Measurements from ENCODE around the gene HRH2.

HRH2 gene

GRCh38 chr5:175666216-175666615, 8.3 kb downstream of the HRH2 start:
- TF ChIP-seq CTCF (IDR thresholded peaks at IDR 0.05; ENCODE audit: low read depth, low read length) = no peak
- no peak for DNase-seq (ENCODE audit: extremely low read depth, low read depth)

GRCh38 chr5:175668006-175668405, 10.1 kb downstream of the HRH2 start:
- no peak for DNase-seq (ENCODE audit: extremely low read depth, low read depth)
- TF ChIP-seq CTCF (IDR thresholded peaks at IDR 0.05; ENCODE audit: low read depth, low read length) = no peak

DNA sequence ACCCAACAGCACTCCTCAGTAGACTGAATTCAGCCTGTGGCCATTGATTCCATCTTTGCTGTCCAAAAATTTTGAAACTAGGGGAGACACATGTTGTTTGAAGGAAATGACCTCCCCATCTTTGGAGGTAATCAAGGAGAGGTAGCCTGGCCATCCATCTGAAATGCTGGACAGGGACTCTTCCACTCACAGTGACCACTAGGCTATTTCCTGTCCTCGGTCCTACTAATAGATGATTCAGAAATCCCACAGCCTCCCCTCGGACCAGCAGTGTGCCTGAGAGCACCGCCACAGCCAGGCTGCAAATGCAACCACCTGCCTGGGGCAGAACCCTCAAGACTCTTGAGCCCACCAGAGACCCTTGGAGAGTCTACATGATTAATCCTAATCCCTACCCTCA, 12.5 kb downstream of the HRH2 start:
- no peak for DNase-seq (ENCODE audit: extremely low read depth, low read depth)

DNA sequence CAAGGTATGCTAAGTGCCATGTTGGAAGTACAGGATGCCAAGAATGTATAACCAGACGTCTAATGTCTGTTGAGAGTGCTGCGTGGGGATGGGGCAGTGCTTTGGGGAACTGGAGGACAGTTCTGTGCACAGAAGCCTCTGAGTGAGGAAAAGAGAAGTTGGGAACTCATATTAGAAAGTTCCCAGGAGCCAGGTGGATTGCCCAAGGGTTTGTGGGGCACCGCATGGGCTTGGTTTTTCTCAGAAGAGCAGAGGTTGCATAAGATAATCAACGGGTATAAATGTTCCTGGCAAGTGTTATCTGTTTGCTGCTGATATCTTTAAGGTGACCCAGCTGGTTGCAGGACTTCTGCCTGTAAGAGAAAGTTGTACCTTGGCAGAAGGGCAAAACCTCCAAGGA, 13.1 kb downstream of the HRH2 start:
- no peak for DNase-seq (ENCODE audit: extremely low read depth, low read depth)
- TF ChIP-seq CTCF (IDR thresholded peaks at IDR 0.05; ENCODE audit: low read depth, low read length) = no peak

More for the DNA sequence above, 12.5 kb downstream of the HRH2 start:
- no peak for TF ChIP-seq CTCF (IDR thresholded peaks at IDR 0.05; ENCODE audit: low read depth, low read length)

- no peak for DNase-seq (ENCODE audit: extremely low read depth, low read depth)
- no peak for TF ChIP-seq CTCF (IDR thresholded peaks at IDR 0.05; ENCODE audit: low read depth, low read length)
Observed at GRCh38 chr5:175672976-175673648, 15.2 kb downstream of the HRH2 start.

- DNase-seq (ENCODE audit: extremely low read depth, low read depth) = no peak
- no peak for TF ChIP-seq CTCF (IDR thresholded peaks at IDR 0.05; ENCODE audit: low read depth, low read length)
Observed at GRCh38 chr5:175674731-175675346, 17.0 kb downstream of the HRH2 start.

- no peak for DNase-seq (ENCODE audit: extremely low read depth, low read depth)
- TF ChIP-seq CTCF (IDR thresholded peaks at IDR 0.05; ENCODE audit: low read depth, low read length) = no peak
Observed at GRCh38 chr5:175675873-175676272, 18.0 kb downstream of the HRH2 start.
